IMR-90 (cell line): ENCODE data around the gene PHKB. TPM values are rescaled to one million over a fixed set of nuclear protein-coding genes. Genes with fewer than 3 reads are reported as not detected.

Experiments used
- ATAC-seq: fragments of 200-7000 bp; cut with Tn5 transposase; 2 replicates; pipeline ENCODE4 v1.9.1; 2020; ENCODE audit warnings: low read depth, mild to moderate bottlenecking, moderate library complexity
- BruUV-seq: library from RNA; stranded (reverse); fragments of 400-500 nt; replicated peaks from 2 replicates; lab custom pipeline; 2021; lab: Mats Ljungman, UMichigan
- CTCF ChIA-PET: fragments of 300-600 bp; formaldehyde crosslinking; extraction: SDS; loops from one replicate; lab custom pipeline; 2021; ENCODE audit warnings: antibody characterized with exemption; lab: Yijun Ruan, JAX
- POLR2A ChIA-PET: fragments of 300-600 bp; sonication (Branson Sonifier 250); formaldehyde crosslinking; loops from one replicate; lab custom pipeline; 2022; ENCODE audit warnings: antibody characterized with exemption; ENCODE audit not compliant: unreplicated experiment; lab: Charles Lee
- DNase-seq: peaks from one replicate; pipeline ENCODE4 v3.0.0; 2013
- H2AFZ ChIP-seq: replicated peaks from 2 replicates; pipeline ENCODE3; 2013; ENCODE audit warnings: low read length, mild to moderate bottlenecking; ENCODE audit not compliant: poor library complexity
- H2AK5ac ChIP-seq: 2 replicates; pipeline ENCODE4 v1.6.1; 2013; ENCODE audit warnings: low read depth, low read length, inconsistent platforms
- H2AK9ac ChIP-seq: replicated peaks from 2 replicates; pipeline ENCODE3; 2013; ENCODE audit warnings: mild to moderate bottlenecking, low read depth, low read length, moderate library complexity; ENCODE audit not compliant: poor library complexity
- H2BK120ac ChIP-seq: 2 replicates; pipeline ENCODE4 v1.6.1; 2013; ENCODE audit warnings: low read depth, low read length, inconsistent platforms
- H2BK15ac ChIP-seq: 3 replicates; pipeline ENCODE4 v1.6.1; 2013; ENCODE audit warnings: low read depth, low read length, inconsistent platforms
- H2BK20ac ChIP-seq: 2 replicates; pipeline ENCODE4 v1.6.1; 2013; ENCODE audit warnings: low read depth, mild to moderate bottlenecking, inconsistent platforms, low read length, moderate library complexity
- H2BK5ac ChIP-seq: 2 replicates; pipeline ENCODE4 v1.6.1; 2013; ENCODE audit warnings: mild to moderate bottlenecking, low read depth, low read length, inconsistent platforms; ENCODE audit not compliant: poor library complexity, severe bottlenecking
- H3K14ac ChIP-seq: replicated peaks from 2 replicates; pipeline ENCODE4 v1.6.1; 2013; ENCODE audit warnings: low read depth, low read length, inconsistent platforms
- H3K18ac ChIP-seq: 2 replicates; pipeline ENCODE4 v1.6.1; 2013; ENCODE audit warnings: low read depth, low read length, control low read depth
- H3K23ac ChIP-seq: 2 replicates; pipeline ENCODE4 v1.6.1; 2013; ENCODE audit warnings: low read depth, low read length, inconsistent platforms
- H3K27ac ChIP-seq: 2 replicates; pipeline ENCODE4 v1.5.1; 2013; ENCODE audit warnings: mild to moderate bottlenecking, control low read depth, low read length; ENCODE audit not compliant: insufficient read depth
- H3K27me3 ChIP-seq: 2 replicates; pipeline ENCODE4 v1.6.1; 2013; ENCODE audit warnings: low read length; ENCODE audit not compliant: control insufficient read depth, insufficient read depth
- H3K36me3 ChIP-seq: 2 replicates; pipeline ENCODE4 v1.6.1; 2013; ENCODE audit warnings: low read length, mixed read lengths; ENCODE audit not compliant: control insufficient read depth, insufficient read depth
- H3K4ac ChIP-seq: 2 replicates; pipeline ENCODE4 v1.6.1; 2013; ENCODE audit warnings: low read depth, low read length, inconsistent platforms
- H3K4me1 ChIP-seq: 2 replicates; pipeline ENCODE4 v1.6.1; 2013; ENCODE audit warnings: low read length, mixed read lengths; ENCODE audit not compliant: control insufficient read depth, insufficient read depth
- H3K4me2 ChIP-seq: 2 replicates; pipeline ENCODE4 v1.6.1; 2013; ENCODE audit warnings: low read depth, mild to moderate bottlenecking, control low read depth, low read length, moderate library complexity
- H3K4me3 ChIP-seq: 2 replicates; pipeline ENCODE4 v1.5.1; 2013; ENCODE audit warnings: low read depth, mild to moderate bottlenecking, control low read depth, low read length, moderate library complexity; ENCODE audit not compliant: insufficient read depth
- H3K56ac ChIP-seq: 2 replicates; pipeline ENCODE4 v1.6.1; 2013; ENCODE audit warnings: low read length, inconsistent platforms; ENCODE audit not compliant: insufficient read depth; ENCODE audit errors: extremely low read depth
- H3K79me1 ChIP-seq, 2 experiments: 2 replicates each; pipeline ENCODE4 v1.6.1; 2013; ENCODE audit warnings: low read length in 2 of 2, inconsistent platforms in 1 of 2, low read depth in 1 of 2
- H3K9ac ChIP-seq: 2 replicates; pipeline ENCODE4 v1.6.1; 2013; ENCODE audit warnings: low read depth, low read length, control low read depth
- H3K9me1 ChIP-seq: 2 replicates; pipeline ENCODE4 v1.6.1; 2013; ENCODE audit warnings: low read length, inconsistent platforms; ENCODE audit not compliant: insufficient read depth
- H3K9me3 ChIP-seq: 2 replicates; pipeline ENCODE4 v1.6.1; 2013; ENCODE audit warnings: low read length; ENCODE audit not compliant: control insufficient read depth, insufficient read depth
- H4K20me1 ChIP-seq: 2 replicates; pipeline ENCODE4 v1.6.1; 2013; ENCODE audit warnings: low read length, inconsistent platforms; ENCODE audit not compliant: insufficient read depth
- H4K5ac ChIP-seq: 2 replicates; pipeline ENCODE4 v1.6.1; 2013; ENCODE audit warnings: mild to moderate bottlenecking, low read depth, low read length, control low read depth
- H4K8ac ChIP-seq, 2 experiments: 2 replicates each; pipeline ENCODE4 v1.6.1; 2013; ENCODE audit warnings: low read depth in 2 of 2, low read length in 2 of 2, control low read depth in 1 of 2, inconsistent platforms in 1 of 2
- H4K91ac ChIP-seq: 2 replicates; pipeline ENCODE4 v1.6.1; 2013; ENCODE audit warnings: low read depth, low read length, inconsistent platforms; ENCODE audit not compliant: insufficient read depth
- BHLHE40 ChIP-seq: fragments of 150-350 bp; IDR thresholded peaks from 2 replicates; pipeline ENCODE4 v1.6.1; 2016; ENCODE audit warnings: mild to moderate bottlenecking, low read depth, low read length
- FOS ChIP-seq: fragments of 150-350 bp; IDR thresholded peaks from 2 replicates; pipeline ENCODE4 v1.6.1; 2016; ENCODE audit warnings: low read depth, low read length
- MXI1 ChIP-seq: IDR thresholded peaks from 2 replicates; pipeline ENCODE4 v1.6.1; 2012; ENCODE audit warnings: low read depth, mild to moderate bottlenecking, low read length, moderate library complexity, borderline replicate concordance
- NFE2L2 ChIP-seq: fragments of 150-350 bp; IDR thresholded peaks from 2 replicates; pipeline ENCODE4 v1.6.1; 2016; ENCODE audit warnings: low read depth, mild to moderate bottlenecking, low read length
- POLR2A ChIP-seq: IDR thresholded peaks from 2 replicates; pipeline ENCODE4 v1.6.1; 2012; ENCODE audit warnings: mild to moderate bottlenecking, low read depth, low read length
- RAD21 ChIP-seq: IDR thresholded peaks from 2 replicates; pipeline ENCODE4 v1.6.1; 2012; ENCODE audit warnings: low read length, improper control_type of control experiment
- RCOR1 ChIP-seq: IDR thresholded peaks from 2 replicates; pipeline ENCODE4 v1.6.1; 2012; ENCODE audit warnings: mild to moderate bottlenecking, low read length, improper control_type of control experiment; ENCODE audit not compliant: insufficient replicate concordance
- RFX5 ChIP-seq: IDR thresholded peaks from 2 replicates; pipeline ENCODE4 v1.8.0; 2012; ENCODE audit warnings: low read depth, mild to moderate bottlenecking, low read length, moderate library complexity
- USF2 ChIP-seq: fragments of 150-350 bp; IDR thresholded peaks from 2 replicates; pipeline ENCODE4 v1.6.1; 2017; ENCODE audit warnings: mild to moderate bottlenecking, antibody characterized with exemption, low read length, low read depth
- WGBS, 2 experiments: methylation state at CpG; one replicate each; pipeline versions ENCODE4 v1.1.5 to v1.1.7; 2013; ENCODE audit warnings: missing lambda C conversion rate in 2 of 2; ENCODE audit not compliant: insufficient read length in 1 of 2; ENCODE audit errors: extremely low coverage in 2 of 2; 5-methylcytosine and 5-hydroxymethylcytosine counted together
- dilution Hi-C: fragments of 300-500 bp; cut with HindIII; formaldehyde crosslinking; loops from one replicate; pipeline ENCODE4 v1.14.3; 2018; ENCODE audit warnings: low sequenced_read_pairs; ENCODE audit not compliant: unreplicated experiment
- in situ Hi-C: fragments of 300-500 bp; cut with MboI; formaldehyde crosslinking; loops from 3 replicates; pipeline ENCODE4 v1.14.3; 2019; ENCODE audit warnings: low sequenced_read_pairs, inconsistent platforms, mixed read lengths
- intact Hi-C: fragments of 100-400 bp; cut with micrococcal nuclease; formaldehyde crosslinking; loops from 2 replicates; pipeline ENCODE4 v1.10.0; 2022
- polyA plus RNA-seq, 3 experiments: library from polyadenylated mRNA; depleted of rRNA; stranded (reverse); fragments of >200 nt; gene quantifications; 2 replicates each; pipeline ENCODE4 v1.2.3, GENCODE V29; 2012; ENCODE audit warnings: low replicate concordance in 1 of 3
- total RNA-seq: library from RNA; depleted of rRNA; stranded (reverse); fragments of >200 nt; gene quantifications from 2 replicates; pipeline ENCODE4 v1.2.3, GENCODE V29; 2012

The PHKB gene
- total and polyA plus RNA-seq, 2 of the 4 experiments (the other 2 are of a cell fraction) = 24.2 to 58.6 TPM

GRCh38 chr16:47731252-47731651, 270.1 kb downstream of the PHKB start:
- peak overlapping the region; percentile 42; the same call in 1 of the 2 replicates for H2BK20ac ChIP-seq
- ChIA-PET CTCF (interaction anchor here (0.5 to 1.1 kb wide), 2 partner anchors 590 to 840 kb away, joined by 4 to 5 read pairs; no protein-coding TSS in a partner anchor), POLR2A (no interaction called here)
- in situ Hi-C loops (loop anchor here (25.0 kb wide), 1 partner anchor 431 kb away; the partner anchor contains the start of gene ABCC12), dilution Hi-C loops (no loop called here), intact Hi-C loops (loop anchor here (5.0 to 10.0 kb wide), 4 partner anchors 266 to 589 kb away; partner anchors contain the start of genes ITFG1, NETO2 and PHKB)
- WGBS, 2 experiments = 0% methylated on average over 1 of the region's 2 CpGs; no CpG with 5 or more reads in 1 of the 2 experiments
- H3K9me1 ChIP-seq = peaks cover 9% of the 10 kb centered on the region
- H3K79me1 ChIP-seq = no peaks in the 10 kb centered on the region
- H3K9me3 ChIP-seq = no peaks in the 10 kb centered on the region
- no peak overlapping the region for H3K23ac ChIP-seq
- no TSS peak for BruUV-seq
- no peak overlapping the region for H3K18ac ChIP-seq
- H3K4ac ChIP-seq = peak overlapping the region; percentile 0
- H4K91ac ChIP-seq = peak overlapping the region; percentile 37; the same call in 1 of the 2 replicates
- no peak overlapping the region for H4K5ac ChIP-seq
- peak overlapping the region; percentile 32 for H3K27ac ChIP-seq
- ATAC-seq (peak; percentile 77), DNase-seq (peak; percentile 99)
- peak overlapping the region; percentile 3 for H2AFZ ChIP-seq
- 0 out of 2 replicates have a peak overlapping the region, but pooled peaks have one; percentile 16 for H2AK5ac ChIP-seq
- no peak overlapping the region for H3K14ac ChIP-seq
- no peaks in the 10 kb centered on the region for H3K36me3 ChIP-seq
- peaks cover 12% of the 10 kb centered on the region for H3K4me1 ChIP-seq
- H4K20me1 ChIP-seq = no peaks in the 10 kb centered on the region; the same call in 1 of the 2 replicates
- peak overlapping the region; percentile 31; the same call in 1 of the 3 replicates for H2BK15ac ChIP-seq
- no peak overlapping the region for H3K4me2 ChIP-seq
- peak overlapping the region; percentile 31 for H2BK5ac ChIP-seq
- peak overlapping the region; percentile 22; the same call in 1 of the 2 replicates for H2BK120ac ChIP-seq
- H2AK9ac ChIP-seq = no peak overlapping the region
- H3K27me3 ChIP-seq = no peaks in the 10 kb centered on the region
- TF ChIP-seq RCOR1 (peak; percentile 99), RAD21 (peak; percentile 9; the same call in 1 of the 2 replicates), POLR2A (peak; percentile 55; the same call in 1 of the 2 replicates), FOS (peak; percentile 63), USF2 (peak; percentile 64; the same call in 1 of the 2 replicates), NFE2L2 (no peak), BHLHE40 (peak; percentile 91), MXI1 (no peak), RFX5 (no peak)
- H3K9ac ChIP-seq = no peak overlapping the region
- H3K4me3 ChIP-seq = no peak overlapping the region
- H3K56ac ChIP-seq = no peak overlapping the region
- H4K8ac ChIP-seq = peak overlapping the region in 1 of 2 experiments; percentile 14; a peak in 1 of 4 replicates
